K562 (cell line): ENCODE results near the gene KIF3A. TPM values are rescaled to one million over a fixed set of nuclear protein-coding genes. Genes with fewer than 3 reads are reported as not detected.

ENCODE experiments used
- ATAC-seq: fragments of 200-7000 bp; cut with Tn5 transposase; 3 replicates; pipeline ENCODE4 v1.9.1; 2020; ENCODE audit warnings: moderate library complexity
- BruUV-seq: library from RNA; stranded (reverse); fragments of 400-500 nt; replicated peaks from 2 replicates; lab custom pipeline; 2021; lab: Mats Ljungman, UMichigan
- CTCF ChIA-PET: fragments of 300-600 bp; formaldehyde crosslinking; extraction: SDS; loops from one replicate; lab custom pipeline; 2021; ENCODE audit warnings: low intra/inter-chr PET ratio; lab: Yijun Ruan, JAX
- POLR2A ChIA-PET: fragments of 300-600, 350-650 bp; sonication (Branson Sonifier 250); formaldehyde crosslinking; extraction: SDS; loops from one replicate; lab custom pipeline; 2021; ENCODE audit warnings: antibody characterized with exemption, inconsistent platforms; lab: Yijun Ruan, JAX
- DNase-seq, 4 experiments: peaks; one replicate each; pipeline versions ENCODE4 v3.0.0 to v3.0.0-alpha.2; 2011 to 2018; ENCODE audit warnings: low spot score in 3 of 4, mixed read lengths in 3 of 4; ENCODE audit errors: extremely low read depth in 1 of 4
- FAIRE-seq: peaks from 2 replicates; lab custom pipeline; 2011; peaks lifted over from hg19 to GRCh38; lab: Jason Lieb, UNC
- H2AFZ ChIP-seq: 2 replicates; pipeline ENCODE4 v1.6.0; 2011; ENCODE audit warnings: low read depth, low read length, control low read depth, inconsistent platforms
- H3K27ac ChIP-seq: fragments of 200-600 bp; 3 replicates; pipeline ENCODE4 v1.8.0; 2011; ENCODE audit warnings: low read depth, mild to moderate bottlenecking, control low read depth, inconsistent platforms, low read length, moderate library complexity, mixed read lengths; ENCODE audit errors: extremely low read depth
- H3K27me3 ChIP-seq, 2 experiments: fragments of 300-600 bp in 1 of 2; 2 replicates in 1 of 2; 3 replicates in 1 of 2; pipeline versions ENCODE4 v1.6.0 to v1.8.0; 2011; ENCODE audit warnings: inconsistent platforms in 2 of 2, low read length in 2 of 2, mild to moderate bottlenecking in 1 of 2, mixed read lengths in 1 of 2, moderate library complexity in 1 of 2; ENCODE audit not compliant: control insufficient read depth in 2 of 2, insufficient read depth in 2 of 2
- H3K36me3 ChIP-seq: fragments of 300-600 bp; 3 replicates; pipeline ENCODE4 v1.8.0; 2011; ENCODE audit warnings: mild to moderate bottlenecking, low read length, inconsistent platforms; ENCODE audit not compliant: control insufficient read depth, insufficient read depth
- H3K4me1 ChIP-seq, 2 experiments: fragments of 200-600 bp in 1 of 2; replicated peaks in 1 of 2; 2 replicates in 1 of 2; 3 replicates in 1 of 2; pipeline versions ENCODE4 v1.5.1 to v1.8.0; 2011; ENCODE audit warnings: inconsistent platforms in 2 of 2, low read length in 2 of 2, mild to moderate bottlenecking in 1 of 2, mixed read lengths in 1 of 2, moderate library complexity in 1 of 2; ENCODE audit not compliant: control insufficient read depth in 2 of 2, insufficient read depth in 2 of 2
- H3K4me2 ChIP-seq: 2 replicates; pipeline ENCODE4 v1.6.1; 2011; ENCODE audit warnings: low read length, control low read depth, inconsistent platforms, mixed read lengths; ENCODE audit not compliant: insufficient read depth
- H3K4me3 ChIP-seq: fragments of 200-600 bp; sonication (generic), shearing (Covaris generic); 2 replicates; pipeline ENCODE4 v1.5.1; 2016; ENCODE audit warnings: control low read depth, inconsistent platforms
- H3K79me2 ChIP-seq: fragments of 200-600 bp; 3 replicates; pipeline ENCODE4 v1.8.0; 2011; ENCODE audit warnings: low read length, inconsistent platforms; ENCODE audit not compliant: control insufficient read depth, insufficient read depth
- H3K9ac ChIP-seq, 2 experiments: 2 replicates each; pipeline versions ENCODE4 v1.6.0 to v1.6.1; 2011; ENCODE audit warnings: low read depth in 2 of 2, low read length in 2 of 2, control low read depth in 1 of 2, inconsistent platforms in 1 of 2, mild to moderate bottlenecking in 1 of 2, mixed read lengths in 1 of 2; ENCODE audit not compliant: insufficient read depth in 1 of 2
- H3K9me1 ChIP-seq: one replicate; pipeline ENCODE4 v1.6.0; 2011; ENCODE audit warnings: inconsistent platforms, mild to moderate bottlenecking, low read length, moderate library complexity; ENCODE audit not compliant: control insufficient read depth, insufficient read depth
- H3K9me3 ChIP-seq: replicated peaks from 2 replicates; pipeline ENCODE4 v1.5.1; 2011; ENCODE audit warnings: low read depth, low read length, inconsistent platforms; ENCODE audit not compliant: control insufficient read depth, insufficient read depth
- H4K20me1 ChIP-seq: replicated peaks from 2 replicates; pipeline ENCODE4 v1.6.1; 2011; ENCODE audit warnings: low read length, inconsistent platforms, mixed read lengths; ENCODE audit not compliant: control insufficient read depth, insufficient read depth
- NFIC ChIP-seq: fragments of 450-650 bp; IDR thresholded peaks from 2 replicates; pipeline ENCODE4 v1.6.1; 2017; ENCODE audit warnings: mild to moderate bottlenecking, inconsistent platforms
- ZNF311 ChIP-seq: fragments of 250-450 bp; sonication (Bioruptor Pico); IDR thresholded peaks from 2 replicates; pipeline ENCODE4 v1.4.0; 2020; ENCODE audit warnings: mild to moderate bottlenecking, moderate library complexity
- ZNF507 ChIP-seq: conservative IDR thresholded peaks from 2 replicates; pipeline ENCODE4 v1.6.1; 2017; ENCODE audit warnings: missing genetic modification characterization, missing compliant biosample characterization
- WGBS: fragments of 100-300 bp; shearing (Covaris generic); methylation state at CpG from one replicate; pipeline ENCODE4 v1.1.6; 2016; ENCODE audit warnings: low coverage, mixed read lengths; ENCODE audit not compliant: insufficient coverage; ENCODE audit errors: missing lambda C conversion rate; 5-methylcytosine and 5-hydroxymethylcytosine counted together
- in situ Hi-C: fragments of 300-500 bp; cut with MboI; formaldehyde crosslinking; loops from 4 replicates; pipeline ENCODE4 v1.15.0; 2018; ENCODE audit warnings: inconsistent platforms, mixed read lengths
- intact Hi-C: fragments of 100-400 bp; cut with micrococcal nuclease; formaldehyde crosslinking; loops from 2 replicates; pipeline ENCODE4 v1.14.2; 2022
- polyA plus RNA-seq, 8 experiments: library from polyadenylated mRNA; depleted of rRNA in 4 of 8; stranded (reverse) in 5 of 8; unstranded in 3 of 8; fragments of >200 nt; fragmentation: Nextera tagmentation in 2 of 8; fragmentation: Illumina TruSeq in 1 of 8; extraction: Ambion mirVana in 2 of 8; extraction: Trizol in 1 of 8; gene quantifications; 2 replicates each; pipeline versions ENCODE4 v1.2.1 to v1.2.3, GENCODE V29; 2011 to 2014; ENCODE audit warnings: inconsistent platforms in 1 of 8, missing spikeins in 1 of 8
- total RNA-seq, 7 experiments: library from RNA; depleted of rRNA in 6 of 7; stranded (reverse); fragments of >200 nt in 6 of 7; fragmentation: Illumina TruSeq in 2 of 7; extraction: Trizol in 2 of 7; gene quantifications; 2 replicates each; pipeline versions ENCODE4 v1.2.1 to v1.2.3, GENCODE V29; 2011 to 2021; ENCODE audit warnings: low replicate concordance in 1 of 7
- TF ChIP-seq, protein P1 (sequence below): sonication (generic); formaldehyde crosslinking; IDR thresholded peaks from 2 replicates; pipeline ENCODE4 v1.8.0; 2022; ENCODE audit warnings: mild to moderate bottlenecking, missing genetic modification reagents
- TF ChIP-seq, protein P2 (sequence below): sonication (generic); formaldehyde crosslinking; IDR thresholded peaks from 2 replicates; pipeline ENCODE4 v1.8.1; 2023; ENCODE audit warnings: mild to moderate bottlenecking, missing genetic modification reagents

Gene KIF3A
- total and polyA plus RNA-seq, 9 of the 15 experiments (the other 6 are each of a cell fraction or from before 2014, with no cell fraction given): 1.5 to 7.8 (median 6.0) TPM

DNA sequence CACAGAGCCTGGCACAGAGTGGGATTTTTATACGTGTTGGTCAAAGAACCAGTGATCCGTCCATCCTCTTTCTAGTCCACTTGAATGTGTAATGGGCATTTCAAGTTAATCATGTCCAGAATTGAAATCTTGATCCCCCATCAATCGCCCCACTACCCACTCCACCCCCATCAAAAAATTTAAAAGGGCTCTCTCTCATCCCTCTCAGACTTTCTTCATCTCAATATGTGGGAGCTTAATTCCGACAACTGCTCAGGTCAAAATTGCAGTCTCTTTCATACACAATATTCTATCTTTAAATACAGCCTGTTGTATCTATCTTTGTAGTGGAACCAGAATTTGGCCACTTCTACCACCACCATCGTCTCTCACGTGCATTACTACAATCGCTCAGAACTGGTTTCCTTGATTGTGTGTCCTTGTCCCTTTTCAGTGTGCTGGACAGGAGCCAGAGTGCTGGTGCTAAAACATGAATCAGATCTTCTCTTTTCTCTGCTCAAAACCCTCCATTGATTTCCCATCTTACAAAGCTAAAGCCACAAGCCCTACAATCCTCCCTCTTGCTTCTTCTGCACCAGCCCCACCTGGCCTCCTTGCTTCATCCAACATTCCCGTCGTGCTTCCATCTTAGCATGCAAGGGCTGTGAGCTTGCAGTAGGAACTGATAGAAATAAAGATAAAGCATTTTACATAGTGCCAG lies 786 bp upstream of the KIF3A start:
- Histone ChIP-seq H3K4me2 (peak overlapping the region; percentile 86), H3K9me1 (no peaks in the 10 kb centered on the region), H3K4me1 (peaks cover 10 to 16% of the 10 kb centered on the region in 2 experiments; a peak in 4 of 5 replicates), H3K9me3 (no peaks in the 10 kb centered on the region), H2AFZ (peak overlapping the region; percentile 95), H3K79me2 (no peaks in the 10 kb centered on the region), H3K4me3 (peak overlapping the region; percentile 84), H3K36me3 (no peaks in the 10 kb centered on the region), H4K20me1 (no peaks in the 10 kb centered on the region), H3K9ac (peak overlapping the region in 1 of 2 experiments; percentile 43; a peak in 2 of 4 replicates), H3K27me3 (no peaks in the 10 kb centered on the region), H3K27ac (no peak overlapping the region; the same call in 2 of the 3 replicates)
- ATAC-seq (no peak), DNase-seq (peak in 1 of 4 experiments; percentile 23), FAIRE-seq (no peak)
- no TSS peak for BruUV-seq
- TF ChIP-seq ZNF507 (tag) (no peak), NFIC (peak; percentile 72), ZNF311 (CRISPR knock-in tag) (0 out of 2 replicates have a peak, but pooled peaks have one; percentile 12)
- TF ChIP-seq, protein P1, sequence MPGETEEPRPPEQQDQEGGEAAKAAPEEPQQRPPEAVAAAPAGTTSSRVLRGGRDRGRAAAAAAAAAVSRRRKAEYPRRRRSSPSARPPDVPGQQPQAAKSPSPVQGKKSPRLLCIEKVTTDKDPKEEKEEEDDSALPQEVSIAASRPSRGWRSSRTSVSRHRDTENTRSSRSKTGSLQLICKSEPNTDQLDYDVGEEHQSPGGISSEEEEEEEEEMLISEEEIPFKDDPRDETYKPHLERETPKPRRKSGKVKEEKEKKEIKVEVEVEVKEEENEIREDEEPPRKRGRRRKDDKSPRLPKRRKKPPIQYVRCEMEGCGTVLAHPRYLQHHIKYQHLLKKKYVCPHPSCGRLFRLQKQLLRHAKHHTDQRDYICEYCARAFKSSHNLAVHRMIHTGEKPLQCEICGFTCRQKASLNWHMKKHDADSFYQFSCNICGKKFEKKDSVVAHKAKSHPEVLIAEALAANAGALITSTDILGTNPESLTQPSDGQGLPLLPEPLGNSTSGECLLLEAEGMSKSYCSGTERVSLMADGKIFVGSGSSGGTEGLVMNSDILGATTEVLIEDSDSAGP (CRISPR knock-in tag): 0 out of 2 replicates have a peak, but pooled peaks have one; percentile 15
- TF ChIP-seq, protein P2, sequence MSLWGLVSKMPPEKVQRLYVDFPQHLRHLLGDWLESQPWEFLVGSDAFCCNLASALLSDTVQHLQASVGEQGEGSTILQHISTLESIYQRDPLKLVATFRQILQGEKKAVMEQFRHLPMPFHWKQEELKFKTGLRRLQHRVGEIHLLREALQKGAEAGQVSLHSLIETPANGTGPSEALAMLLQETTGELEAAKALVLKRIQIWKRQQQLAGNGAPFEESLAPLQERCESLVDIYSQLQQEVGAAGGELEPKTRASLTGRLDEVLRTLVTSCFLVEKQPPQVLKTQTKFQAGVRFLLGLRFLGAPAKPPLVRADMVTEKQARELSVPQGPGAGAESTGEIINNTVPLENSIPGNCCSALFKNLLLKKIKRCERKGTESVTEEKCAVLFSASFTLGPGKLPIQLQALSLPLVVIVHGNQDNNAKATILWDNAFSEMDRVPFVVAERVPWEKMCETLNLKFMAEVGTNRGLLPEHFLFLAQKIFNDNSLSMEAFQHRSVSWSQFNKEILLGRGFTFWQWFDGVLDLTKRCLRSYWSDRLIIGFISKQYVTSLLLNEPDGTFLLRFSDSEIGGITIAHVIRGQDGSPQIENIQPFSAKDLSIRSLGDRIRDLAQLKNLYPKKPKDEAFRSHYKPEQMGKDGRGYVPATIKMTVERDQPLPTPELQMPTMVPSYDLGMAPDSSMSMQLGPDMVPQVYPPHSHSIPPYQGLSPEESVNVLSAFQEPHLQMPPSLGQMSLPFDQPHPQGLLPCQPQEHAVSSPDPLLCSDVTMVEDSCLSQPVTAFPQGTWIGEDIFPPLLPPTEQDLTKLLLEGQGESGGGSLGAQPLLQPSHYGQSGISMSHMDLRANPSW: 0 out of 2 replicates have a peak, but pooled peaks have one; percentile 1
- CTCF ChIA-PET: no interaction called here
- intact Hi-C loops: loop anchor here (5.0 kb wide), 1 partner anchor 76 kb away; no protein-coding TSS in a partner anchor
- in situ Hi-C loops: no loop called here
- POLR2A ChIA-PET: interaction anchor here (0.6 to 2.7 kb wide), 13 partner anchors 9 to 91 kb away, joined by 3 to 20 read pairs (median 3); partner anchors contain the start of gene CCNI2
- 20% methylated on average over 9 of the region's 9 CpGs for WGBS
